Measurements from ENCODE around the gene PDIA2.

Gene PDIA2

DNA sequence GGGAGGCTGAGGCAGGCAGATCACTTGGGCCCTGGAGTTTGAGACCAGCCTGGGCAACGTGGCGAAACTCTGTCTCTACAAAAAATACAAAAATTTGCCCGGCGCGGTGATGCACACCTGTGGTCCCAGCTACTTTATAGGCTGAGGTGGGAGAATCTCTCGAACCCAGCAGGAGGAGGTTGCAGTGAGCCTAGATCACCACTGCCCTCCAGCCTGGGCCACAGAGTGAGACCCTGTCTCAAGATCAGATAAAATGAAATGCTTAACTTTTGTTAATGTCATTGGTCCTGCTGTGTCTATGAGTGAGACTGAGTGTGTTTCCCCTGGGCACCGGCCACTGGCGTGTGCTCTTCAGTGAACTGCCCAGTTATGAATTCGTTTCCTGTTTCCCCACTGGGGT lies 37.9 kb upstream of the PDIA2 start:
- TF ChIP-seq, protein P1, sequence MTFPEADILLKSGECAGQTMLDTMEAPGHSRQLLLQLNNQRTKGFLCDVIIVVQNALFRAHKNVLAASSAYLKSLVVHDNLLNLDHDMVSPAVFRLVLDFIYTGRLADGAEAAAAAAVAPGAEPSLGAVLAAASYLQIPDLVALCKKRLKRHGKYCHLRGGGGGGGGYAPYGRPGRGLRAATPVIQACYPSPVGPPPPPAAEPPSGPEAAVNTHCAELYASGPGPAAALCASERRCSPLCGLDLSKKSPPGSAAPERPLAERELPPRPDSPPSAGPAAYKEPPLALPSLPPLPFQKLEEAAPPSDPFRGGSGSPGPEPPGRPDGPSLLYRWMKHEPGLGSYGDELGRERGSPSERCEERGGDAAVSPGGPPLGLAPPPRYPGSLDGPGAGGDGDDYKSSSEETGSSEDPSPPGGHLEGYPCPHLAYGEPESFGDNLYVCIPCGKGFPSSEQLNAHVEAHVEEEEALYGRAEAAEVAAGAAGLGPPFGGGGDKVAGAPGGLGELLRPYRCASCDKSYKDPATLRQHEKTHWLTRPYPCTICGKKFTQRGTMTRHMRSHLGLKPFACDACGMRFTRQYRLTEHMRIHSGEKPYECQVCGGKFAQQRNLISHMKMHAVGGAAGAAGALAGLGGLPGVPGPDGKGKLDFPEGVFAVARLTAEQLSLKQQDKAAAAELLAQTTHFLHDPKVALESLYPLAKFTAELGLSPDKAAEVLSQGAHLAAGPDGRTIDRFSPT (tag by site-specific recombination; IDR thresholded peaks at IDR 0.05) = no peak
- TF ChIP-seq PRDM1 (tag by site-specific recombination; IDR thresholded peaks at IDR 0.05) (no peak), OSR2 (tag by site-specific recombination; IDR thresholded peaks at IDR 0.05) (no peak), ZNF155 (tag by site-specific recombination; IDR thresholded peaks at IDR 0.05) (no peak), ZIC2 (tag by site-specific recombination; IDR thresholded peaks at IDR 0.05) (no peak), ZBTB21 (tag by site-specific recombination; IDR thresholded peaks at IDR 0.05) (no peak), ZNF768 (tag by site-specific recombination; IDR thresholded peaks at IDR 0.05) (no peak), ZNF121 (tag by site-specific recombination; IDR thresholded peaks at IDR 0.05) (no peak), YY1 (tag by site-specific recombination; IDR thresholded peaks at IDR 0.05) (no peak), ZNF677 (tag by site-specific recombination; IDR thresholded peaks at IDR 0.05) (no peak), ZNF600 (tag by site-specific recombination; IDR thresholded peaks at IDR 0.05) (no peak)
- TF ChIP-seq, protein P2, sequence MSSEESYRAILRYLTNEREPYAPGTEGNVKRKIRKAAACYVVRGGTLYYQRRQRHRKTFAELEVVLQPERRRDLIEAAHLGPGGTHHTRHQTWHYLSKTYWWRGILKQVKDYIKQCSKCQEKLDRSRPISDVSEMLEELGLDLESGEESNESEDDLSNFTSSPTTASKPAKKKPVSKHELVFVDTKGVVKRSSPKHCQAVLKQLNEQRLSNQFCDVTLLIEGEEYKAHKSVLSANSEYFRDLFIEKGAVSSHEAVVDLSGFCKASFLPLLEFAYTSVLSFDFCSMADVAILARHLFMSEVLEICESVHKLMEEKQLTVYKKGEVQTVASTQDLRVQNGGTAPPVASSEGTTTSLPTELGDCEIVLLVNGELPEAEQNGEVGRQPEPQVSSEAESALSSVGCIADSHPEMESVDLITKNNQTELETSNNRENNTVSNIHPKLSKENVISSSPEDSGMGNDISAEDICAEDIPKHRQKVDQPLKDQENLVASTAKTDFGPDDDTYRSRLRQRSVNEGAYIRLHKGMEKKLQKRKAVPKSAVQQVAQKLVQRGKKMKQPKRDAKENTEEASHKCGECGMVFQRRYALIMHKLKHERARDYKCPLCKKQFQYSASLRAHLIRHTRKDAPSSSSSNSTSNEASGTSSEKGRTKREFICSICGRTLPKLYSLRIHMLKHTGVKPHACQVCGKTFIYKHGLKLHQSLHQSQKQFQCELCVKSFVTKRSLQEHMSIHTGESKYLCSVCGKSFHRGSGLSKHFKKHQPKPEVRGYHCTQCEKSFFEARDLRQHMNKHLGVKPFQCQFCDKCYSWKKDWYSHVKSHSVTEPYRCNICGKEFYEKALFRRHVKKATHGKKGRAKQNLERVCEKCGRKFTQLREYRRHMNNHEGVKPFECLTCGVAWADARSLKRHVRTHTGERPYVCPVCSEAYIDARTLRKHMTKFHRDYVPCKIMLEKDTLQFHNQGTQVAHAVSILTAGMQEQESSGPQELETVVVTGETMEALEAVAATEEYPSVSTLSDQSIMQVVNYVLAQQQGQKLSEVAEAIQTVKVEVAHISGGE (tag by site-specific recombination; conservative IDR thresholded peaks at IDR 0.05; ENCODE audit: low read depth) = no peak
- TF ChIP-seq, protein P3, sequence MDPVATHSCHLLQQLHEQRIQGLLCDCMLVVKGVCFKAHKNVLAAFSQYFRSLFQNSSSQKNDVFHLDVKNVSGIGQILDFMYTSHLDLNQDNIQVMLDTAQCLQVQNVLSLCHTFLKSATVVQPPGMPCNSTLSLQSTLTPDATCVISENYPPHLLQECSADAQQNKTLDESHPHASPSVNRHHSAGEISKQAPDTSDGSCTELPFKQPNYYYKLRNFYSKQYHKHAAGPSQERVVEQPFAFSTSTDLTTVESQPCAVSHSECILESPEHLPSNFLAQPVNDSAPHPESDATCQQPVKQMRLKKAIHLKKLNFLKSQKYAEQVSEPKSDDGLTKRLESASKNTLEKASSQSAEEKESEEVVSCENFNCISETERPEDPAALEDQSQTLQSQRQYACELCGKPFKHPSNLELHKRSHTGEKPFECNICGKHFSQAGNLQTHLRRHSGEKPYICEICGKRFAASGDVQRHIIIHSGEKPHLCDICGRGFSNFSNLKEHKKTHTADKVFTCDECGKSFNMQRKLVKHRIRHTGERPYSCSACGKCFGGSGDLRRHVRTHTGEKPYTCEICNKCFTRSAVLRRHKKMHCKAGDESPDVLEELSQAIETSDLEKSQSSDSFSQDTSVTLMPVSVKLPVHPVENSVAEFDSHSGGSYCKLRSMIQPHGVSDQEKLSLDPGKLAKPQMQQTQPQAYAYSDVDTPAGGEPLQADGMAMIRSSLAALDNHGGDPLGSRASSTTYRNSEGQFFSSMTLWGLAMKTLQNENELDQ (tag by site-specific recombination; IDR thresholded peaks at IDR 0.05; ENCODE audit: low read depth) = no peak
- TF ChIP-seq, protein P4, sequence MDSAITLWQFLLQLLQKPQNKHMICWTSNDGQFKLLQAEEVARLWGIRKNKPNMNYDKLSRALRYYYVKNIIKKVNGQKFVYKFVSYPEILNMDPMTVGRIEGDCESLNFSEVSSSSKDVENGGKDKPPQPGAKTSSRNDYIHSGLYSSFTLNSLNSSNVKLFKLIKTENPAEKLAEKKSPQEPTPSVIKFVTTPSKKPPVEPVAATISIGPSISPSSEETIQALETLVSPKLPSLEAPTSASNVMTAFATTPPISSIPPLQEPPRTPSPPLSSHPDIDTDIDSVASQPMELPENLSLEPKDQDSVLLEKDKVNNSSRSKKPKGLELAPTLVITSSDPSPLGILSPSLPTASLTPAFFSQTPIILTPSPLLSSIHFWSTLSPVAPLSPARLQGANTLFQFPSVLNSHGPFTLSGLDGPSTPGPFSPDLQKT (IDR thresholded peaks at IDR 0.05; ENCODE audit: borderline replicate concordance, low read depth, low read length) = no peak
- ChIA-PET POLR2A (interaction anchor here (0.6 to 1.0 kb wide), 3 partner anchors 10 to 71 kb away, joined by 3 to 8 read pairs (median 3); no protein-coding TSS in a partner anchor), CTCF (interaction anchor here (1.7 kb wide), 1 partner anchor 10 kb away, joined by 5 read pairs; the partner anchor contains the start of gene FAM234A)
- peaks cover 0 to under 1% of the 10 kb centered on the region in 2 experiments; a peak in 2 of 3 replicates for H3K36me3 ChIP-seq (ENCODE audit: control insufficient read depth in 2 of 2, insufficient read depth in 1 of 2, low read length in 2 of 2)
- no peak overlapping the region for H3K27ac ChIP-seq (ENCODE audit: extremely low read depth, low read depth, low read length)
- no peak overlapping the region for H3K4me3 ChIP-seq (ENCODE audit: low read depth, low read length)
- no peaks in the 10 kb centered on the region for H3K4me1 ChIP-seq (ENCODE audit: control insufficient read depth, insufficient read depth, low read length)
- no peaks in the 10 kb centered on the region for H3K9me3 ChIP-seq (ENCODE audit: control insufficient read depth, insufficient read depth, low read depth, low read length)

DNA sequence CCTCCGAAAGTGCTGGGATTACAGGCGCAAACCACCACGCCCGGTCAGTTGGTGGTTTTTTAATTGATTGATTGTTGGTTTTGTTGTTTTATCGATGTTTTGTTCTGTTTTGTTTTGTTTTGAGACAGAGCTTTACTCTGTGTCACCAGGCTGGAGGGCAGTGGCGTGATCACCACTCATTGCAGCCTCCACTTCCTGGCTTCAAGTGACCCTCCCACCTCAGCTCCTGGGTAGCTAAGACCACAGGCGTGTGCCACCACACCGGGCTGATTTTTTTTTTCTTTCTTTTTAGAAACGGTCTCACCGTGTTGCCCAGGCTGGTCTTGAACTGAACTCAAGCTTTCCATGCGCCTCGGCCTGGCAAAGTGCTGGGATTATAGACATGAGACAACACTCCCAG lies 35.9 kb upstream of the PDIA2 start:
- TF ChIP-seq ZNF341 (tag by site-specific recombination; IDR thresholded peaks at IDR 0.05; ENCODE audit: low read depth) (no peak), ZNF155 (tag by site-specific recombination; IDR thresholded peaks at IDR 0.05) (no peak)
- TF ChIP-seq, protein P5, sequence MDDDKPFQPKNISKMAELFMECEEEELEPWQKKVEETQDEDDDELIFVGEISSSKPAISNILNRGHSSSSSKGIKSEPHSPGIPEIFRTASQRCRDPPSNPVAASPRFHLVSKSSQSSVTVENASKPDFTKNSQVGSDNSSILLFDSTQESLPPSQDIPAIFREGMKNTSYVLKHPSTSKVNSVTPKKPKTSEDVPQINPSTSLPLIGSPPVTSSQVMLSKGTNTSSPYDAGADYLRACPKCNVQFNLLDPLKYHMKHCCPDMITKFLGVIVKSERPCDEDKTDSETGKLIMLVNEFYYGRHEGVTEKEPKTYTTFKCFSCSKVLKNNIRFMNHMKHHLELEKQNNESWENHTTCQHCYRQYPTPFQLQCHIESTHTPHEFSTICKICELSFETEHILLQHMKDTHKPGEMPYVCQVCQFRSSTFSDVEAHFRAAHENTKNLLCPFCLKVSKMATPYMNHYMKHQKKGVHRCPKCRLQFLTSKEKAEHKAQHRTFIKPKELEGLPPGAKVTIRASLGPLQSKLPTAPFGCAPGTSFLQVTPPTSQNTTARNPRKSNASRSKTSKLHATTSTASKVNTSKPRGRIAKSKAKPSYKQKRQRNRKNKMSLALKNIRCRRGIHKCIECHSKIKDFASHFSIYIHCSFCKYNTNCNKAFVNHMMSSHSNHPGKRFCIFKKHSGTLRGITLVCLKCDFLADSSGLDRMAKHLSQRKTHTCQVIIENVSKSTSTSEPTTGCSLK (tag by site-specific recombination; IDR thresholded peaks at IDR 0.05) = no peak
- TF ChIP-seq, protein P6, sequence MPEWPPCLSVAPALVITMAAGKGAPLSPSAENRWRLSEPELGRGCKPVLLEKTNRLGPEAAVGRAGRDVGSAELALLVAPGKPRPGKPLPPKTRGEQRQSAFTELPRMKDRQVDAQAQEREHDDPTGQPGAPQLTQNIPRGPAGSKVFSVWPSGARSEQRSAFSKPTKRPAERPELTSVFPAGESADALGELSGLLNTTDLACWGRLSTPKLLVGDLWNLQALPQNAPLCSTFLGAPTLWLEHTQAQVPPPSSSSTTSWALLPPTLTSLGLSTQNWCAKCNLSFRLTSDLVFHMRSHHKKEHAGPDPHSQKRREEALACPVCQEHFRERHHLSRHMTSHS (tag by site-specific recombination; IDR thresholded peaks at IDR 0.05) = no peak
- peaks cover 0 to 3% of the 10 kb centered on the region in 2 experiments; a peak in 2 of 3 replicates for H3K36me3 ChIP-seq (ENCODE audit: control insufficient read depth in 2 of 2, insufficient read depth in 1 of 2, low read length in 2 of 2)
- ChIA-PET CTCF (interaction anchor here (0.7 kb wide), 1 partner anchor 151 kb away, joined by 3 read pairs; no protein-coding TSS in a partner anchor), POLR2A (no interaction called here)
- H3K4me3 ChIP-seq (ENCODE audit: low read depth, low read length) = no peak overlapping the region
- no peaks in the 10 kb centered on the region for H3K9me3 ChIP-seq (ENCODE audit: control insufficient read depth, insufficient read depth, low read depth, low read length)
- no peaks in the 10 kb centered on the region for H3K4me1 ChIP-seq (ENCODE audit: control insufficient read depth, insufficient read depth, low read length)
- H3K27ac ChIP-seq (ENCODE audit: extremely low read depth, low read depth, low read length) = no peak overlapping the region

All from HEK293 (cell line).